B cell (primary cell): ENCODE results near the gene SLC30A1. TPM values are rescaled to one million over a fixed set of nuclear protein-coding genes. Genes with fewer than 3 reads are reported as not detected.
"Not testable (repeated sequence)": the region's sequence is repeated elsewhere in the genome, so short reads cannot be mapped to it uniquely, and the experiment has no call there.

Experiments
- ATAC-seq: fragments of 200-7000 bp; cut with Tn5 transposase; one replicate; pipeline ENCODE4 v1.10.0; 2021; ENCODE audit warnings: low read depth, mild to moderate bottlenecking, moderate number of reproducible peaks, moderate library complexity
- CTCF ChIA-PET: fragments of 350-600 bp; sonication (Branson Sonifier 250); formaldehyde crosslinking; loops from one replicate; lab custom pipeline; 2021; ENCODE audit warnings: antibody characterized with exemption, inconsistent platforms; lab: Charles Lee
- POLR2A ChIA-PET: fragments of 350-600 bp; sonication (Branson Sonifier 250); formaldehyde crosslinking; loops from one replicate; lab custom pipeline; 2021; ENCODE audit warnings: antibody characterized with exemption; lab: Charles Lee
- DNase-seq: peaks from one replicate; pipeline ENCODE4 v3.0.0; 2013
- H2AFZ ChIP-seq: 2 replicates; pipeline ENCODE4 v1.6.1; 2012; ENCODE audit warnings: mild to moderate bottlenecking, low read depth, low read length; ENCODE audit not compliant: insufficient read depth, poor library complexity, severe bottlenecking
- H3K27ac ChIP-seq, 2 donors: 1 replicate in 1 of 2; 2 replicates in 1 of 2; pipeline ENCODE4 v1.5.1; 2012 to 2013; ENCODE audit warnings: low read length in 2 of 2, mild to moderate bottlenecking in 2 of 2, moderate library complexity in 1 of 2
- H3K27me3 ChIP-seq, 4 experiments: fragments of 200-600 bp in 1 of 4; sonication (generic) in 1 of 4; replicated peaks in 1 of 4; 1 replicate in 2 of 4; 2 replicates in 2 of 4; pipeline versions ENCODE4 v1.6.1 to v1.7.0; 2013 to 2016; ENCODE audit warnings: low read length in 3 of 4, mild to moderate bottlenecking in 2 of 4, mixed read lengths in 1 of 4, moderate library complexity in 1 of 4; ENCODE audit not compliant: insufficient read depth in 4 of 4, control insufficient read depth in 3 of 4; ENCODE audit errors: control extremely low read depth in 1 of 4
- H3K36me3 ChIP-seq, 2 experiments: replicated peaks in 1 of 2; 1 replicate in 1 of 2; 2 replicates in 1 of 2; pipeline versions ENCODE4 v1.6.1 to v1.7.1; 2013; ENCODE audit warnings: low read length in 1 of 2; ENCODE audit not compliant: insufficient read depth in 2 of 2, control insufficient read depth in 1 of 2; ENCODE audit errors: control extremely low read depth in 1 of 2, extremely low read depth in 1 of 2
- H3K4me1 ChIP-seq, 2 donors: fragments of 200-600 bp in 1 of 2; sonication (generic) in 1 of 2; 1 replicate in 1 of 2; 2 replicates in 1 of 2; pipeline versions ENCODE4 v1.5.1 to v1.6.1; 2013 to 2017; ENCODE audit warnings: low read length in 2 of 2; ENCODE audit not compliant: control insufficient read depth in 2 of 2, insufficient read depth in 2 of 2
- H3K4me2 ChIP-seq: replicated peaks from 2 replicates; pipeline ENCODE3; 2012; ENCODE audit warnings: mild to moderate bottlenecking, low read depth, low read length; ENCODE audit not compliant: poor library complexity, severe bottlenecking
- H3K4me3 ChIP-seq, 5 experiments: fragments of 200-600 bp in 1 of 5; sonication (generic) in 1 of 5; 1 replicate in 3 of 5; 2 replicates in 2 of 5; pipeline versions ENCODE4 v1.5.1 to v1.7.0; 2011 to 2016; ENCODE audit warnings: low read length in 4 of 5, mild to moderate bottlenecking in 4 of 5, low read depth in 2 of 5, control low read depth in 1 of 5, moderate library complexity in 1 of 5; ENCODE audit not compliant: insufficient read depth in 1 of 5; ENCODE audit errors: control extremely low read depth in 1 of 5, extremely low read depth in 1 of 5
- H3K79me2 ChIP-seq: fragments of 200-600 bp; sonication (generic); one replicate; pipeline ENCODE4 v1.6.0; 2016; ENCODE audit warnings: low read length; ENCODE audit not compliant: control insufficient read depth, insufficient read depth
- H3K9ac ChIP-seq: fragments of 200-600 bp; sonication (generic); 2 replicates; pipeline ENCODE4 v1.6.1; 2017; ENCODE audit warnings: mild to moderate bottlenecking, low read length, moderate library complexity
- H3K9me3 ChIP-seq, 3 donors: one replicate each; pipeline versions ENCODE4 v1.6.1 to v1.7.1; 2013; ENCODE audit warnings: low read length in 2 of 3; ENCODE audit not compliant: control insufficient read depth in 2 of 3, insufficient read depth in 1 of 3; ENCODE audit errors: control extremely low read depth in 1 of 3
- H4K20me1 ChIP-seq: 2 replicates; pipeline ENCODE4 v1.6.0; 2012; ENCODE audit warnings: mild to moderate bottlenecking, low read length; ENCODE audit not compliant: insufficient read depth, control insufficient read depth, poor library complexity, severe bottlenecking
- H3K27ac Mint-ChIP-seq: one replicate; pipeline ENCODE4 v1.8.0; 2021; ENCODE audit warnings: mixed read lengths
- H3K27me3 Mint-ChIP-seq: one replicate; pipeline ENCODE4 v1.8.0; 2021; ENCODE audit warnings: mixed read lengths
- H3K4me1 Mint-ChIP-seq: one replicate; pipeline ENCODE4 v1.8.0; 2021; ENCODE audit warnings: mixed read lengths
- H3K4me3 Mint-ChIP-seq: one replicate; pipeline ENCODE4 v1.8.0; 2021; ENCODE audit warnings: mixed read lengths
- H3K9me3 Mint-ChIP-seq: one replicate; pipeline ENCODE4 v1.8.0; 2022; ENCODE audit warnings: mixed read lengths; ENCODE audit not compliant: insufficient read depth
- EZH2 ChIP-seq: IDR thresholded peaks from 2 replicates; pipeline ENCODE4 v1.6.1; 2012; ENCODE audit warnings: borderline replicate concordance, low read depth, mild to moderate bottlenecking, moderate library complexity, low read length; ENCODE audit not compliant: insufficient read depth, poor library complexity, severe bottlenecking
- WGBS: methylation state at CpG from one replicate; pipeline ENCODE4 v1.1.5; 2013; ENCODE audit warnings: missing lambda C conversion rate; ENCODE audit not compliant: insufficient coverage; 5-methylcytosine and 5-hydroxymethylcytosine counted together
- intact Hi-C: fragments of 100-400 bp; cut with micrococcal nuclease; formaldehyde crosslinking; loops from one replicate; pipeline ENCODE4 v1.10.0; 2022
- polyA plus RNA-seq: library from polyadenylated mRNA; depleted of rRNA; stranded (reverse); fragments of >200 nt; gene quantifications from 2 replicates; pipeline ENCODE4 v1.2.3, GENCODE V29; 2012
- total RNA-seq, 2 donors: library from RNA; stranded (reverse); fragments of 120-200 nt in 1 of 2; gene quantifications; 1 replicate in 1 of 2; 2 replicates in 1 of 2; pipeline versions ENCODE4 v1.2.3 to v1.2.4, GENCODE V29; 2013 to 2022
- TF ChIP-seq, protein P1 (sequence below): fragments of 200-600 bp; IDR thresholded peaks from one replicate; pipeline ENCODE4 v1.8.0; 2022; ENCODE audit warnings: antibody characterized with exemption, mild to moderate bottlenecking

Gene SLC30A1
- total and polyA plus RNA-seq, 2 donors (not counting 1 experiment from before 2014, with no cell fraction given) = 1.7 to 12.2 TPM

- DNase-seq (no peak), ATAC-seq (no peak)
- 100% methylated on average over 2 of the region's 2 CpGs for WGBS
- H4K20me1 ChIP-seq = no peaks in the 10 kb centered on the region
- H3K4me2 ChIP-seq = no peak overlapping the region
- H3K9ac ChIP-seq = no peak overlapping the region
- peaks cover 0 to 3% (median 0%) of the 10 kb centered on the region in 4 experiments for H3K27me3 ChIP-seq
- no peaks in the 10 kb centered on the region for H3K36me3 ChIP-seq
- Mint-ChIP-seq H3K27me3 (peaks cover 15% of the 10 kb centered on the region), H3K9me3 (peaks cover 5% of the 10 kb centered on the region), H3K27ac (no peak overlapping the region), H3K4me1 (no peaks in the 10 kb centered on the region), H3K4me3 (no peak overlapping the region)
- H2AFZ ChIP-seq = no peak overlapping the region
- no peak overlapping the region for H3K4me3 ChIP-seq
- no peaks in the 10 kb centered on the region for H3K79me2 ChIP-seq
- ChIA-PET POLR2A (no interaction called here), CTCF (interaction anchor here (1.1 kb wide), 1 partner anchor 84 kb away, joined by 5 read pairs; no protein-coding TSS in a partner anchor)
- TF ChIP-seq, protein P1, sequence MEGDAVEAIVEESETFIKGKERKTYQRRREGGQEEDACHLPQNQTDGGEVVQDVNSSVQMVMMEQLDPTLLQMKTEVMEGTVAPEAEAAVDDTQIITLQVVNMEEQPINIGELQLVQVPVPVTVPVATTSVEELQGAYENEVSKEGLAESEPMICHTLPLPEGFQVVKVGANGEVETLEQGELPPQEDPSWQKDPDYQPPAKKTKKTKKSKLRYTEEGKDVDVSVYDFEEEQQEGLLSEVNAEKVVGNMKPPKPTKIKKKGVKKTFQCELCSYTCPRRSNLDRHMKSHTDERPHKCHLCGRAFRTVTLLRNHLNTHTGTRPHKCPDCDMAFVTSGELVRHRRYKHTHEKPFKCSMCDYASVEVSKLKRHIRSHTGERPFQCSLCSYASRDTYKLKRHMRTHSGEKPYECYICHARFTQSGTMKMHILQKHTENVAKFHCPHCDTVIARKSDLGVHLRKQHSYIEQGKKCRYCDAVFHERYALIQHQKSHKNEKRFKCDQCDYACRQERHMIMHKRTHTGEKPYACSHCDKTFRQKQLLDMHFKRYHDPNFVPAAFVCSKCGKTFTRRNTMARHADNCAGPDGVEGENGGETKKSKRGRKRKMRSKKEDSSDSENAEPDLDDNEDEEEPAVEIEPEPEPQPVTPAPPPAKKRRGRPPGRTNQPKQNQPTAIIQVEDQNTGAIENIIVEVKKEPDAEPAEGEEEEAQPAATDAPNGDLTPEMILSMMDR = no peak
- TF ChIP-seq EZH2 = no peak
- peaks cover 0 to 16% (median 0%) of the 10 kb centered on the region in 3 donors for H3K9me3 ChIP-seq
- intact Hi-C loops = no loop called here
- no peaks in the 10 kb centered on the region for H3K4me1 ChIP-seq
- H3K27ac ChIP-seq = no peak overlapping the region
These were observed 37.7 kb downstream of the SLC30A1 start for GRCh38 chr1:211541278-211541677.

DNA sequence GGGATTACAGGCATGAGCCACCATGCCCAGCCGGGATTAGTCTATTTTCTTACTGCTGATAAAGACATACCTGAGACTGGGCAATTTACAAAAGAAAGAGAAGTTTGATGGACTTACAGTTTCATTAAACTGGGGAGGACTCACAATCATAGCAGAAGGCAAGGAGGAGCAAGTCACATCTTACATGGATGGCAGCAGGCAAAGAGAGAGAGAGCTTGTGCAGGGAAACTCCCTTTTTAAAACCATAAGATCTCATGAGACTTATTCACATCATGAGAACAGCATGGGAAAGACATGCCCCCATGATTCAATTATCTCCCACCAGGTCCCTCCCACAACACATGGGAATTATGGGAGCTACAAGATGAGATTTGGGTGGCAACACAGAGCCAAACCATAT, 38.1 kb downstream of the SLC30A1 start:
- H2AFZ ChIP-seq, H3K79me2 ChIP-seq, POLR2A ChIA-PET, H3K9me3 Mint-ChIP-seq, intact Hi-C loops, DNase-seq, ATAC-seq, H3K27ac ChIP-seq, H3K4me1 ChIP-seq, H3K4me2 ChIP-seq, H3K36me3 ChIP-seq, H3K4me3 Mint-ChIP-seq, H3K27me3 ChIP-seq, H3K9ac ChIP-seq, H3K27ac Mint-ChIP-seq, H4K20me1 ChIP-seq, H3K4me3 ChIP-seq, H3K4me1 Mint-ChIP-seq: not testable (repeated sequence)
- WGBS = no CpG with 5 or more reads among the region's 1 CpG
- CTCF ChIA-PET = interaction anchor here (1.1 kb wide), 1 partner anchor 84 kb away, joined by 5 read pairs; no protein-coding TSS in a partner anchor
- peaks cover 0 to 16% (median 0%) of the 10 kb centered on the region in 3 donors for H3K9me3 ChIP-seq
- peaks cover 15% of the 10 kb centered on the region for H3K27me3 Mint-ChIP-seq
